Motor neuron (in vitro differentiated cells): ENCODE results near the gene PRR33. TPM values are rescaled to one million over a fixed set of nuclear protein-coding genes. Genes with fewer than 3 reads are reported as not detected.
A peak's percentile ranks its signal among the peaks of the same experiment; 100 is the strongest.

Source experiments
- ATAC-seq, 8 experiments: fragments of 200-7000 bp; cut with Tn5 transposase; replicated peaks in 6 of 8; 2 replicates each; pipeline ENCODE4 v1.8.0; 2021; ENCODE audit warnings: mild to moderate bottlenecking in 8 of 8, moderate library complexity in 8 of 8
- H3K27ac ChIP-seq, 2 donors: fragments of 250-450 bp; sonication (Bioruptor Pico); 2 replicates each; pipeline ENCODE4 v1.9.0; 2021; ENCODE audit warnings: antibody characterized with exemption in 2 of 2, mild to moderate bottlenecking in 2 of 2, moderate library complexity in 1 of 2
- H3K4me1 ChIP-seq, 2 donors: fragments of 250-450 bp; sonication (Bioruptor Pico); replicated peaks in 1 of 2; 2 replicates each; pipeline ENCODE4 v1.6.1; 2021; ENCODE audit warnings: antibody characterized with exemption in 2 of 2, mild to moderate bottlenecking in 2 of 2, moderate library complexity in 1 of 2
- H3K4me3 ChIP-seq, 5 donors: fragments of 250-450 bp; sonication (Bioruptor Pico); 2 replicates each; pipeline ENCODE4 v1.9.0; 2021; ENCODE audit warnings: antibody characterized with exemption in 5 of 5, mild to moderate bottlenecking in 5 of 5, moderate library complexity in 4 of 5
- WGBS, 10 experiments: fragments of 450-650 bp; shearing (Covaris generic); methylation state at CpG; one replicate each; pipeline ENCODE4 v1.0.0; 2022; 5-methylcytosine and 5-hydroxymethylcytosine counted together
- in situ Hi-C, 9 experiments: fragments of 400-800 bp; cut with MboI; loops; one replicate each; pipeline ENCODE4 v1.15.0; 2021; ENCODE audit warnings: low sequenced_read_pairs in 9 of 9, low pct_unique_long_range_greater_than_20kb in 2 of 9; ENCODE audit not compliant: unreplicated experiment in 9 of 9
- total RNA-seq, 8 experiments: library from RNA; unstranded; fragments of 300-600 nt; gene quantifications; 2 replicates each; pipeline versions ENCODE4 v1.2.3 to v1.2.4, GENCODE V29; 2022

The PRR33 gene
- total RNA-seq, 8 experiments from 2014 or later: 0.13 to 1.1 (median 0.25) TPM; not detected in 2

DNA sequence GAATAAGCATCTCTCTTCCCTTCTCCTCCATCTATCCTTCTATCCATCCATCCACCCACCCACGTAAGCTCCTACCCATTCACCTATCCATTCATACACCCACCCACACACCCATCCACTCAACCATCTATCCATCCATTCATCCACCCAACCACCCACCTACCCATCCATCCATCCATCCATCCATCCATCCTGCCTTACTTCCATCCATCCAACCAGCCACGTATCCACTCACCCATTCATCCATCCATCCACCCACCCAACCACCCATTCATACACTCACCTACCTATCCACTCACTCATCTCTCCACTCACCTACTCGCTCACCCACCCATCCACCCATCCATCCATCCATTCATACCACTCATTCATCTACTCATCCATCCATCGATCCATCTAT, 41.0 kb upstream of the PRR33 start:
- in situ Hi-C loops: no loop called here
- no peak for ATAC-seq
- WGBS, 10 experiments: 80 to 100% (median 100%) methylated on average over 1 to 2 of the region's 4 CpGs; no CpG with 5 or more reads in 5 of the 10 experiments
- no peak overlapping the region for H3K4me3 ChIP-seq
- peaks cover 0 to 11% of the 10 kb centered on the region in 2 donors for H3K4me1 ChIP-seq
- H3K27ac ChIP-seq: no peak overlapping the region

DNA sequence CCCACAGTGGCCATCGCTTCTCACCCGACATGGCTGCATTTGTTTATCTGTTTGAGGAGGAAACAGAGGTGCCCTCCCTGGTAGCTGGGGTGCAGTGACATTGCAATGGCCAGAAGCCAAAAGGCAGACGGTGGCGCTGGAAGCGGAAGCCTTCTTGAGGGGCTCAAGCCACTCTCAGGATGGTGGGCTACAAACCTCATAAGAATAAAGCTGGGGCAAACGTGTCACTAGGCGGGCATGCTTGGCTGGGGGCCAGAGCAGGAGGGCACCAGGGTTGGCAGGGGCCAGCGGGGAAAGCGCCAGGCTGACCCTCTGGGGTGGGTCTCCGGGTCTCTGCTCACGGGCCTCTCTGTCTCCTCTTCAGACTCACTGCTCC, 40.4 kb upstream of the PRR33 start:
- in situ Hi-C loops: no loop called here
- ATAC-seq: no peak
- WGBS, 10 experiments: 83 to 100% (median 91%) methylated on average over 1 to 8 of the region's 11 CpGs; no CpG with 5 or more reads in 6 of the 10 experiments
- H3K4me1 ChIP-seq: peaks cover 4 to 16% of the 10 kb centered on the region in 2 donors
- H3K27ac ChIP-seq: no peak overlapping the region
- no peak overlapping the region for H3K4me3 ChIP-seq

GRCh38 chr11:1931341-1932104, 39.8 kb upstream of the PRR33 start:
- peak in 3 of 8 experiments; percentile 2 to 33 (median 5) for ATAC-seq
- in situ Hi-C loops: no loop called here
- Histone ChIP-seq H3K4me1 (peaks cover 9 to 21% of the 10 kb centered on the region in 2 donors), H3K27ac (no peak overlapping the region), H3K4me3 (no peak overlapping the region)
- WGBS, 10 experiments: 5 to 77% (median 65%) methylated on average over 8 to 15 of the region's 18 CpGs

DNA sequence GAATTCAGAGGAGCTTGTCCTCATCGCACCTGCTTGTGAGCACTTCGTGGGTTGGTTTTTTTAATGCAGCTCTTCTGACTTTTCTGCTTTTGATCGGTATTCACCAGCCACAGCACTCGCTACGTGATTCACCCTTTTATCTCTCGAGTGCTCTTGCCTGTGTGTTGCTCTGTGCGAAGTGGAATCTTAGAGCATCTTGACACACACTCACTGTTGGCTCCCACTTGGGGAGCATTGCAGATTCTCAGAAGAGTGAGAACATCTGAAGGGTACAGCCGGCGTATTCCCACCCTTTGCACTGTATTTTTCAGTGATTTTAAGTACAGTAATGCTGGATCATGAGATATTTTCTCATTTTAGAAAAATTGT, 38.8 kb upstream of the PRR33 start:
- H3K4me1 ChIP-seq: peaks cover 9 to 21% of the 10 kb centered on the region in 2 donors
- in situ Hi-C loops: no loop called here
- H3K4me3 ChIP-seq: no peak overlapping the region
- 76 to 100% (median 93%) methylated on average over 1 to 8 of the region's 9 CpGs; no CpG with 5 or more reads in 2 of the 10 experiments for WGBS, 10 experiments
- no peak for ATAC-seq
- no peak overlapping the region for H3K27ac ChIP-seq

GRCh38 chr11:1929621-1930461, 38.1 kb upstream of the PRR33 start:
- no peak overlapping the region for H3K4me3 ChIP-seq
- H3K4me1 ChIP-seq: peaks cover 9 to 21% of the 10 kb centered on the region in 2 donors
- no peak overlapping the region for H3K27ac ChIP-seq
- in situ Hi-C loops: no loop called here
- ATAC-seq: no peak
- WGBS, 10 experiments: 60 to 100% (median 81%) methylated on average over 1 to 7 of the region's 25 CpGs; no CpG with 5 or more reads in 4 of the 10 experiments

GRCh38 chr11:1928891-1929541, 37.3 kb upstream of the PRR33 start:
- Histone ChIP-seq H3K4me1 (peaks cover 9 to 21% of the 10 kb centered on the region in 2 donors), H3K4me3 (no peak overlapping the region), H3K27ac (no peak overlapping the region)
- ATAC-seq: no peak
- WGBS, 10 experiments: 89 to 100% (median 100%) methylated on average over 2 to 11 of the region's 35 CpGs; no CpG with 5 or more reads in 7 of the 10 experiments
- in situ Hi-C loops: no loop called here

GRCh38 chr11:1928470-1928890, 36.8 kb upstream of the PRR33 start:
- ATAC-seq: peak in 3 of 8 experiments; percentile 32 to 57 (median 36)
- 80% methylated on average over 5 of the region's 13 CpGs; no CpG with 5 or more reads in 9 of the 10 experiments for WGBS, 10 experiments
- Histone ChIP-seq H3K4me1 (peaks cover 9 to 21% of the 10 kb centered on the region in 2 donors), H3K27ac (no peak overlapping the region), H3K4me3 (no peak overlapping the region)
- in situ Hi-C loops: no loop called here

DNA sequence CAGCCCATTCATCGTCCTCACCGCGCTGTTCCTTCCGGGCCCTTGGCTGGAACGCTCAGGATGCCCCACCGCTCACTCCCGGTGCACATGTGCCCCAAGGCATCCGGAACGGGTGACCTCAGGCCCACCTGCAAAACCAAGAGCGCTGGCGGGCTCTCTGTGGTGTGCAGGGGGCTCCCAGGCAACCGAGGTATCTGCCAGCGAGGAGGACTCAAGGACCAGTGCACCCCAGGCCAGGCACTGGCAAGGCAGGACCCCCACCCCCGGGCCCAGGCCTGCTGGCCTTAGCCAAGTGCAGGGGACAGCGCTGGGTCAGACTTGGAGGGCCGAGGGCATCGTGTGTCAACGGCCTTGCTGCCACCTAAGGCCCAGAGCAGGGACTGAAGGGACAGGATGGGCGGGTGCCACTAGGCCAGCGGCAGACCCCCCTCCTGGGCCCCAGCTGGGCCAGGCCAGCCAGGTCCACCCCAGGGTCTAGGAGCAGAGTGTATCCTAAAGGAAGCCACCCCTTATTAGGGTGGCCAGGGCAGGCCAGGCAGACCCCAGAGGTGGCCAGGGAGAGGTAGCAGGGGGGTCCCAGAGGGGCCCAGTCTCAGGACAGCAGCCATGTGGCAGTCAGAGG, 36.3 kb upstream of the PRR33 start:
- in situ Hi-C loops: no loop called here
- 46 to 93% (median 89%) methylated on average over 3 to 16 of the region's 20 CpGs; no CpG with 5 or more reads in 7 of the 10 experiments for WGBS, 10 experiments
- Histone ChIP-seq H3K27ac (no peak overlapping the region), H3K4me1 (peaks cover 9 to 21% of the 10 kb centered on the region in 2 donors), H3K4me3 (no peak overlapping the region)
- ATAC-seq: peak in 3 of 8 experiments; percentile 0 to 18 (median 0)

DNA sequence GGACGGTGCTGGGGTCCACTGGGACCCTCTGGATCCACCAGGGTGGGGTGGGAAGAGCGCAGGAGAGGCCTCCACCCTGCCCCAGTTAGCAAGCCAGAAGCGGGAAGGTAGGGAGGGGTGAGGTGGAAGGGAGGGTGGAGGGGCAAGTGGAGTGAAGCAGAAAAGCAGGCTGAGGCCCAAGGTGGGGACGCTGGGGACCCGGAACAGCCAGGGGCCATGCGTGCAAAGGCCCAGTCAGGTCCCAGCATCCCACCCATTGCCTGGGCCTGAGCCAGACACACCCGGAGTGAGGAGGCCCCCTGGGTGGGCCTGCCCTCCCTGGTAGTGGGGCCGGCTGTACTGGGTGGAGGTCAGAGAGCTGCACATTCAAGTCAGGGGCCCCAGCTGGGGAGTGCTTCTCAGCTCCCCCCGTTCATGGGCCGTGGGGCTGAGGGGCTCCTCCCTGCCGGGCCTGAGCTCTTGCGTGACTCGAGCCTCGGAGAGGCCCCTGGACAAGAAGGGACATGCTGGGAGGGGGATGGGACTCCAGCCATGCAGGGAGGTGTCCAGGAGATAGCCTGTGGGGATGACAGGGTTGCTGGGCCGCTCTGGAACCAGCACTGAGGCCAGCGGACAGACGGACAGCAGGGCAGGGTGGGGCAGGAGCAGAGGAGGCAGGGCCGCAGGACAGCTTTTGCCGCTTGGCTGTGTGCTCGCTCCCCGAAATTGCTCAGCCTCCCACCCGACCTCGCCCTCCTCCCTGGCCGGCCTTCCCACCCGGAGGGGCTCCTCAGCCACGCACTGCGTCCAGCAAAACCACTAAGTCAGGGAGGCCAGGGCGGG, 35.5 kb upstream of the PRR33 start:
- Histone ChIP-seq H3K4me3 (no peak overlapping the region), H3K4me1 (peaks cover 9 to 21% of the 10 kb centered on the region in 2 donors), H3K27ac (no peak overlapping the region)
- WGBS, 10 experiments: 0 to 100% (median 64%) methylated on average over 1 to 6 of the region's 28 CpGs; no CpG with 5 or more reads in 5 of the 10 experiments
- in situ Hi-C loops: no loop called here
- ATAC-seq: peak; percentile 47 to 79 (median 70)

DNA sequence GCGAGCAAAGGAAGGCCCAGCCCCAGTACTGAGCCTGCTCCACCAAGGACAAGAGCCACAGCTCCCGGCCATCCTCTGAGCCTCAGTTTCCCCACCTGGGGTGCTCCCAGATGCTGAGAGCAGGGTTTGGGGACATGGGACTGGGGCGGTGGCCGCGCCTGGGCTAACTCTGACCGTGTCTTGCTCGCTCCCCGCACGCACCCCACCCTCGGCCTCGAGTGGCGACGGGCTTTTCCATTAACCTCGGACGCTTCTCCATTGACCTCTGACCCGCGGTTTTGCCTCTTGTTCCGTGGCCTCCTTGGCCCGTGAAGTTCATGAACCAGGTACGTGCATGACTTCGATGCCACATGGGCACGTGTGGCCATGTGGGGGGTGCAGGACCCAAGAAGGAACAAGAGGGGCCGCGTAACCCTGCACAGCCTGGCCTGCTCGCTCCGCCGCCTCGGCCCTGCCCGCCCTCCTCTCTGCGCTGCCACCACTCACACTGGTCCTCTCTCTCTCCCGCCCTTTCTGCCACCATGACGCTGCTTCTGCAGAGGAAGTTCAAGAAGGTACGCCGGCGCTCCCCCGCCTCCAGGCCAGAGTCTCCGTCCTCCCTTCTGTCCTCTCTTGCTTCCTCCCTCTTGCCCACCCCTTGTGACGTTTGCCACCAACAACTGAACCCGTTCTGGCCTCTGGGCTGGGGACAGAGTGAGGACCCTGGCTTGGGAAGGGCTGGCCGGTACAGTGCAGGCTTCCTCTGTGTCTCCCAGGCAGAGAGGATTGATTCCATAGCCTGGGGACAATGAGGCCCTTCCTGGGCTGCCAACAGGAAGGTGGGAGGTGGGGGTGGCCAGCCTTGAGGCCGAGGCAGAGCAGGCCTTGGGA, 34.7 kb upstream of the PRR33 start:
- 60 to 100% (median 87%) methylated on average over 1 to 17 of the region's 41 CpGs; no CpG with 5 or more reads in 4 of the 10 experiments for WGBS, 10 experiments
- in situ Hi-C loops: no loop called here

More for the DNA sequence above, 34.7 kb upstream of the PRR33 start:
- Histone ChIP-seq H3K4me3 (no peak overlapping the region), H3K4me1 (peaks cover 9 to 14% of the 10 kb centered on the region in 2 donors), H3K27ac (no peak overlapping the region)
- peak; percentile 1 to 47 (median 38) for ATAC-seq
